Hepatocyte (in vitro differentiated cells): ENCODE measurements around the gene NUDT3. TPM values are rescaled to one million over a fixed set of nuclear protein-coding genes. Genes with fewer than 3 reads are reported as not detected.

ENCODE experiments used
- DNase-seq: peaks from one replicate; pipeline ENCODE4 v3.0.0-alpha.2; 2016; ENCODE audit warnings: low spot score
- H2AFZ ChIP-seq: fragments of 200-600 bp; sonication (generic); 2 replicates; pipeline ENCODE4 v1.6.0; 2016; ENCODE audit warnings: antibody characterized with exemption, mild to moderate bottlenecking
- H3K27ac ChIP-seq: fragments of 200-600 bp; sonication (generic); 2 replicates; pipeline ENCODE4 v1.5.1; 2016; ENCODE audit warnings: mild to moderate bottlenecking
- H3K27me3 ChIP-seq: fragments of 200-600 bp; sonication (generic); 2 replicates; pipeline ENCODE4 v1.6.1; 2016
- H3K36me3 ChIP-seq: fragments of 200-600 bp; sonication (generic); replicated peaks from 2 replicates; pipeline ENCODE4 v1.5.1; 2016; ENCODE audit warnings: low read depth; ENCODE audit not compliant: insufficient read depth
- H3K4me1 ChIP-seq: fragments of 200-600 bp; sonication (generic); 2 replicates; pipeline ENCODE4 v1.5.1; 2016; ENCODE audit warnings: mild to moderate bottlenecking, moderate library complexity; ENCODE audit not compliant: insufficient read depth
- H3K4me2 ChIP-seq: fragments of 200-600 bp; sonication (generic); 2 replicates; pipeline ENCODE4 v1.6.0; 2016
- H3K4me3 ChIP-seq: fragments of 200-600 bp; sonication (generic); 2 replicates; pipeline ENCODE4 v1.5.1; 2016; ENCODE audit warnings: mild to moderate bottlenecking
- H3K79me2 ChIP-seq: fragments of 200-600 bp; sonication (generic); 2 replicates; pipeline ENCODE4 v1.6.0; 2017; ENCODE audit warnings: mild to moderate bottlenecking
- H3K9me2 ChIP-seq: fragments of 200-600 bp; sonication (generic); replicated peaks from 2 replicates; pipeline ENCODE4 v1.6.0; 2017; ENCODE audit warnings: mild to moderate bottlenecking; ENCODE audit not compliant: insufficient read depth
- H3K9me3 ChIP-seq: fragments of 200-600 bp; sonication (generic); 2 replicates; pipeline ENCODE4 v1.5.1; 2016; ENCODE audit warnings: low read depth, mild to moderate bottlenecking
- H4K20me1 ChIP-seq: fragments of 200-600 bp; sonication (generic); 2 replicates; pipeline ENCODE4 v1.6.0; 2016; ENCODE audit warnings: mild to moderate bottlenecking; ENCODE audit not compliant: insufficient read depth, poor library complexity, severe bottlenecking
- CTCF ChIP-seq: fragments of 200-600 bp; sonication (generic); IDR thresholded peaks from 2 replicates; pipeline ENCODE4 v1.5.1; 2016; ENCODE audit warnings: antibody characterized with exemption, mild to moderate bottlenecking; ENCODE audit not compliant: poor library complexity
- EZH2 ChIP-seq: fragments of 200-600 bp; sonication (generic); IDR thresholded peaks from 2 replicates; pipeline ENCODE4 v1.6.1; 2016; ENCODE audit warnings: antibody characterized with exemption, mild to moderate bottlenecking, borderline replicate concordance
- EZH2phosphoT487 ChIP-seq: fragments of 200-600 bp; sonication (generic); IDR thresholded peaks from one replicate; pipeline ENCODE4 v1.6.1; 2018; ENCODE audit warnings: antibody characterized with exemption, mild to moderate bottlenecking, low read depth, moderate library complexity; ENCODE audit not compliant: unreplicated experiment, severe bottlenecking
- WGBS: methylation state at CpG from one replicate; pipeline ENCODE4 v1.1.6; 2016; ENCODE audit warnings: low lambda C conversion rate; ENCODE audit errors: missing lambda C conversion rate; 5-methylcytosine and 5-hydroxymethylcytosine counted together
- polyA plus RNA-seq: library from polyadenylated mRNA; unstranded; fragments of >200 nt; fragmentation: Nextera tagmentation; extraction: Ambion mirVana; gene quantifications from 2 replicates; pipeline ENCODE4 v1.2.1, GENCODE V29; 2016
- total RNA-seq: library from RNA; depleted of rRNA; stranded (reverse); fragments of >200 nt; gene quantifications from 2 replicates; pipeline ENCODE4 v1.2.3, GENCODE V29; 2014

The NUDT3 gene
- total and polyA plus RNA-seq, 2 experiments from 2014 or later = 6.2 to 20.4 TPM

DNA sequence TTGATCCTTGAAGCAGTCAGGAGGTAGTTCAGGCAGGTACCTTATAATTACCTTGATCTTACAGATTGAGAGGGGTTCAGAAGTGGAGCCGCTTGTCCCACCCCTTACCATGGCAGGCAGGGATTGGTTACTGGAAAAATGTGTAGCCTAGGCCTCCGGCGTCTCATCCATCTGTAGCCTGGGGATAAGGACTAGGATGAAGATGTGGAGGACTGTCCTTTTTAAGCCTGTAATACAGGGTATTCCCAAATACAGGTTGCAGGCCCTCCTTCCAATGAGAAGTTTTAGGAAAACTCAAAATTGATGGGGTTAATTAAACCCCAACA lies 153.0 kb downstream of the NUDT3 start:
- TF ChIP-seq CTCF = no peak
- TF ChIP-seq EZH2phosphoT487 = no peak
- H3K79me2 ChIP-seq = peaks cover 24% of the 10 kb centered on the region
- WGBS = 77% methylated on average over 3 of the region's 3 CpGs

GRCh38 chr6:34238585-34239499 lies 153.6 kb downstream of the NUDT3 start:
- Histone ChIP-seq H3K27ac (no peak overlapping the region), H3K36me3 (no peaks in the 10 kb centered on the region), H2AFZ (no peak overlapping the region), H4K20me1 (peaks cover 2% of the 10 kb centered on the region), H3K4me1 (peaks cover 23% of the 10 kb centered on the region), H3K79me2 (peaks cover 24% of the 10 kb centered on the region), H3K9me3 (no peaks in the 10 kb centered on the region), H3K27me3 (no peaks in the 10 kb centered on the region), H3K4me2 (peak overlapping the region; percentile 99), H3K4me3 (peak overlapping the region; percentile 67), H3K9me2 (no peaks in the 10 kb centered on the region)
- 48% methylated on average over 14 of the region's 14 CpGs for WGBS
- no peak for DNase-seq
- TF ChIP-seq CTCF = no peak
- TF ChIP-seq EZH2 = no peak

More for the DNA sequence above, 153.0 kb downstream of the NUDT3 start:
- Histone ChIP-seq H2AFZ (no peak overlapping the region), H3K9me3 (no peaks in the 10 kb centered on the region), H3K36me3 (no peaks in the 10 kb centered on the region), H3K9me2 (no peaks in the 10 kb centered on the region), H3K4me1 (peaks cover 29% of the 10 kb centered on the region), H3K27ac (no peak overlapping the region), H3K4me2 (no peak overlapping the region), H3K27me3 (no peaks in the 10 kb centered on the region), H4K20me1 (peaks cover 2% of the 10 kb centered on the region), H3K4me3 (no peak overlapping the region)
- no peak for DNase-seq

DNA sequence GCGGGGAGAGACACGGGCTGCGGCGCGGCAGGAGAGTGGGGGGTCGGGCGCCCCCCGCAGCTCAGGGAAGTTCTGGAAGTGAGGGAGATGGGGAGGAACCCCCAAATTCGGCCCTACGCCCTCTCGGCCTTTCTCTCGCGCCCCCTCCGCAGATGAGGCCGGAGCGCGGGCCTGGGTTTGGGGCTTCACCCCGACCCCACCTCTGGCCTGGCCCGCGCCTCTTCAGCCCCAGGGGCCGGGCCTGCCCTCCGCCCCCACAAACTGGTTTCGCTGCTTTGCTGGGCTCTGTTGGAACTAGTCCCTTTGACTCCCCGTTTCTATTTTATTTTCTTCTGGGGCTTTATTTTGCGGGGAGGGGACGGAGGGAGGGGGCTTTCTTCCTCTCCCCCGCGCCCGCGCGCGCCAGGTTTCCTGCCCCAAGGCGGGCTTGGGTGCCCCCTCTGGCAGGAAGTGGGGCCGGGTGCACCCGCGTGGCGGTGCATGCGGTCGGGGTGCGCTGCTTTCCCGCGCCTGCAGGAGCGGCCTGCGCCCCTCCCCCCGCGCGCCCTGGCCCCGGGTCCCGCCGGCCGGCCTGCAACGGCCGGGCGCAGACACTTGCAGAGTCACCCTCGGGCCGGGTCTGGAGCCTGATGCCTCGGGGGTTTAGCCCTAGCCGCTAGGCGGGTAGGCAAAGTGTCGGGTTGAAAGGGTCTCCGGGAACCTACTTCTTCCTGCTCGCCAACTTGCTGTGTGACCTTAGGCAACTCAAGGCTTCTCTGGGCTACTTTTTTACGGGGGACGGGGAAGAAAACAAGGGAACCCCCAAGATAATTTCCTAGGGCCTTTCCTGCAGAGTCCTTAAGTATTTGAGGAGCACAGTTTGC lies 154.5 kb downstream of the NUDT3 start:
- Histone ChIP-seq H3K4me3 (peak overlapping the region; percentile 67), H3K36me3 (no peaks in the 10 kb centered on the region), H3K9me3 (no peaks in the 10 kb centered on the region), H2AFZ (peak overlapping the region; percentile 57), H4K20me1 (peaks cover 2% of the 10 kb centered on the region), H3K4me2 (peak overlapping the region; percentile 99), H3K9me2 (no peaks in the 10 kb centered on the region), H3K79me2 (peaks cover 24% of the 10 kb centered on the region), H3K27ac (peak overlapping the region; percentile 37), H3K4me1 (peaks cover 23% of the 10 kb centered on the region), H3K27me3 (no peaks in the 10 kb centered on the region)
- 3% methylated on average over 40 of the region's 64 CpGs for WGBS
- TF ChIP-seq CTCF (peak; percentile 17), EZH2phosphoT487 (no peak), EZH2 (no peak)
- peak; percentile 71 for DNase-seq
